ENCODE measurements around the gene PLXNA1. TPM values are rescaled to one million over a fixed set of nuclear protein-coding genes. Genes with fewer than 3 reads are reported as not detected.

The PLXNA1 gene
- total RNA-seq, 1 donor from 2014 or later, result 34.7 TPM

DNA sequence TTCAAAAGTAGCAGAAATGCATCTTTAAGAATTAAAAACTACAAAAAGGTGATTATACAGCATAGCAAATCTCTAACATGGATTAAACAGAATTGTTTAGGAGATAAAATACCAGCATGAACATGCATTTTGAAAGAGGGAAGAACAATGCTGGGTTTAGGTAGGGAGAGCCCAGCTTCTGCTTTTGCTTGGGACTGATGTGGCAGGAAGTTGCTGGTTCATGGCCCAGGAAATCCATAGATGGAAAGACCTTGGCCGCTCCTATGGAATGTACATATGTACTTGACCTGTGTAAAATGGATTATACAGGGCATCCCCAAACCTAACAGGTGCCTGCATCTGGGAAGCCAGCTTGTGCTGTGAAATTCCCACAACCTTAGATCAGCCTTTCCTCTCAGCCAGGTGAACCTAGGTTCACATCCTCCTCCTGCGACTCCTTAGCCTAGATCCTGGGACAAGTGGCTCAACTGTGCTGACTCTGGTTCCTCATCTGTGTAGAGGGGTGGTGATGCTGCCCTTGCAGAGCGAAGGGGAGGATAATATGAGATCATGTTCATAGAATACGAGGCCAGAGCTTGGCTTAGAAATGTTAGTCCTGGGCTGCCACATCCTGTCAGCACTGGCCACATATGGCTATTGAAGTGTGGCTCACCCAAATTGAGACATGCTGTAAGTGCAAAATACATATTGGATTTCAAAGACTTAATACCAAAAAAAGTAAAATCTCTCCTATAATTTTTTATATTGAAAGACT, 47.0 kb upstream of the PLXNA1 start:
- TF ChIP-seq, protein P1, sequence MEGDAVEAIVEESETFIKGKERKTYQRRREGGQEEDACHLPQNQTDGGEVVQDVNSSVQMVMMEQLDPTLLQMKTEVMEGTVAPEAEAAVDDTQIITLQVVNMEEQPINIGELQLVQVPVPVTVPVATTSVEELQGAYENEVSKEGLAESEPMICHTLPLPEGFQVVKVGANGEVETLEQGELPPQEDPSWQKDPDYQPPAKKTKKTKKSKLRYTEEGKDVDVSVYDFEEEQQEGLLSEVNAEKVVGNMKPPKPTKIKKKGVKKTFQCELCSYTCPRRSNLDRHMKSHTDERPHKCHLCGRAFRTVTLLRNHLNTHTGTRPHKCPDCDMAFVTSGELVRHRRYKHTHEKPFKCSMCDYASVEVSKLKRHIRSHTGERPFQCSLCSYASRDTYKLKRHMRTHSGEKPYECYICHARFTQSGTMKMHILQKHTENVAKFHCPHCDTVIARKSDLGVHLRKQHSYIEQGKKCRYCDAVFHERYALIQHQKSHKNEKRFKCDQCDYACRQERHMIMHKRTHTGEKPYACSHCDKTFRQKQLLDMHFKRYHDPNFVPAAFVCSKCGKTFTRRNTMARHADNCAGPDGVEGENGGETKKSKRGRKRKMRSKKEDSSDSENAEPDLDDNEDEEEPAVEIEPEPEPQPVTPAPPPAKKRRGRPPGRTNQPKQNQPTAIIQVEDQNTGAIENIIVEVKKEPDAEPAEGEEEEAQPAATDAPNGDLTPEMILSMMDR (IDR thresholded peaks at IDR 0.05), result no peak
- TF ChIP-seq EZH2 (IDR thresholded peaks at IDR 0.05), result no peak
- TF ChIP-seq EZH2phosphoT487 (IDR thresholded peaks at IDR 0.05), result no peak
- no peaks in the 10 kb centered on the region for H3K36me3 Mint-ChIP-seq

DNA sequence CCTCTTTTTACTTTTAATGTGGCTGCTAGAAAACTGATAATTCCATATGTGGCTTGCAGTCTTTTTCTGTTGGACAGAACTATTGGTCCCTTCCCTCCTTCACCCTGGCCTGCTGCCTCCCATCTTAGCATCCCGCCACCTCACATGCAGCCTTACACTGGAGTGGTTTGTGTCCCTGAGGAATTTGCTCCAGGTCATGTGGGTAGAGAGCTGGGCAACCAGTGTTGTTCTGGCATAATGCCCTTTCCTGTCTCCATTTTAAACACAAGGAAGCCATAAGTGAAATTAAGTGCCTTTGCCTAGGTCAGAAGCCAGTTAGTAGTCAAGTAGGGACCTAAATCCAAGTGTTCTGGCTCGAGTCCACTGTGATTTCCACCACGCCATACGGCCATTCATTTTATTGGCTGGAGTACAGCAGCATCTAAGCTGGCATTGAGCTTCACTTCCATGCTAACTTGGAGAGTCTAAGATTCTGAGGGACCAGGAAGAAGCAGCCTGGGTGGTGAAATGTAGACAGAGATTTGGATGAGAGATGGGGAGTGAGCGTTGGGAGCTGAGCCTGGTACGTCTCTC, 46.0 kb upstream of the PLXNA1 start:
- no peak overlapping the region for H2AFZ ChIP-seq (replicated peaks)
- H3K4me1 ChIP-seq, result peaks cover 6% of the 10 kb centered on the region
- no peak overlapping the region for H3K4me3 ChIP-seq
- H3K27ac ChIP-seq, result no peak overlapping the region
- Mint-ChIP-seq H3K9me3 (no peaks in the 10 kb centered on the region), H3K27ac (no peak overlapping the region), H3K36me3 (no peaks in the 10 kb centered on the region), H3K4me1 (peaks cover 48% of the 10 kb centered on the region), H3K4me3 (no peak overlapping the region), H3K27me3 (ENCODE audit: insufficient read depth, low read depth) (no peaks in the 10 kb centered on the region)
- H3F3A ChIP-seq (ENCODE audit: low read depth), result no peaks in the 10 kb centered on the region
- H3K27me3 ChIP-seq, result no peaks in the 10 kb centered on the region
- no peak for DNase-seq (ENCODE audit: low spot score)
- no peaks in the 10 kb centered on the region for H3K9me3 ChIP-seq (ENCODE audit: low read depth)
- H3K36me3 ChIP-seq, result no peaks in the 10 kb centered on the region
- H3K4me2 ChIP-seq, result no peak overlapping the region
- H4K20me1 ChIP-seq (ENCODE audit: low read depth), result no peaks in the 10 kb centered on the region
- H3K9ac ChIP-seq, result no peak overlapping the region
- TF ChIP-seq EZH2 (IDR thresholded peaks at IDR 0.05), result no peak
- TF ChIP-seq, protein P1 (IDR thresholded peaks at IDR 0.05), result no peak
- no peak for TF ChIP-seq EZH2phosphoT487 (IDR thresholded peaks at IDR 0.05)
- no peaks in the 10 kb centered on the region for H3K79me2 ChIP-seq (ENCODE audit: low read depth)

More for the DNA sequence above, 47.0 kb upstream of the PLXNA1 start:
- Histone ChIP-seq H3K4me1 (peaks cover 6% of the 10 kb centered on the region), H3K27ac (no peak overlapping the region), H3K4me3 (no peak overlapping the region), H3K9me3 (ENCODE audit: low read depth) (no peaks in the 10 kb centered on the region), H3K36me3 (no peaks in the 10 kb centered on the region), H2AFZ (replicated peaks) (no peak overlapping the region), H3K9ac (no peak overlapping the region), H3K79me2 (ENCODE audit: low read depth) (no peaks in the 10 kb centered on the region), H4K20me1 (ENCODE audit: low read depth) (no peaks in the 10 kb centered on the region), H3K4me2 (no peak overlapping the region), H3F3A (ENCODE audit: low read depth) (no peaks in the 10 kb centered on the region), H3K27me3 (no peaks in the 10 kb centered on the region)
- no peak for DNase-seq (ENCODE audit: low spot score)
- H3K4me3 Mint-ChIP-seq, result no peak overlapping the region
- no peaks in the 10 kb centered on the region for H3K9me3 Mint-ChIP-seq
- H3K4me1 Mint-ChIP-seq, result peaks cover 48% of the 10 kb centered on the region
- no peaks in the 10 kb centered on the region for H3K27me3 Mint-ChIP-seq (ENCODE audit: insufficient read depth, low read depth)
- peak overlapping the region; percentile 8 for H3K27ac Mint-ChIP-seq

DNA sequence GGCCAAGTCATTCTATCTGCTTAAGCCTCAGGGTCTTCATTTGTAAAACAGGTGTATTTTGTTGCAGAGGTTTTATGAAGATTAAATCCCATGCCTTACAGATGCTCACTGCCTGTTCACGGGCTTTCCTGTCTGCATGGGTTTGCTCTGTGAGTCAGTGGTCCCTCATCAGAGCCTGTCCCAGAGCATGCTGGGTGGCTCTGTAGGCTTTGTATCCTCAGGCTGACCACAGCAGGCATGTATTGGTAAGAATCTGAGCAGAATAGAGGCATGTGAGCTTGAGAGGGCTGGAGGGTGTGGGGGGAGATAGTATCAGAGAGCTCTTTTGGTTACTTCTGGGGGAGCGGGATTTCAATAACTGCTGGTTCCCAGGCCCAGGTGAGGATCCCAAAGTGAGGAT, 45.4 kb upstream of the PLXNA1 start:
- H3K79me2 ChIP-seq (ENCODE audit: low read depth), result no peaks in the 10 kb centered on the region
- DNase-seq (ENCODE audit: low spot score), result no peak
- H3K9me3 ChIP-seq (ENCODE audit: low read depth), result no peaks in the 10 kb centered on the region
- no peak overlapping the region for H3K4me3 Mint-ChIP-seq
- H3K9me3 Mint-ChIP-seq, result no peaks in the 10 kb centered on the region
- no peaks in the 10 kb centered on the region for H4K20me1 ChIP-seq (ENCODE audit: low read depth)
- H3K36me3 Mint-ChIP-seq, result no peaks in the 10 kb centered on the region
- H3K4me1 Mint-ChIP-seq, result peaks cover 43% of the 10 kb centered on the region
- no peak overlapping the region for H2AFZ ChIP-seq (replicated peaks)
- H3K27ac ChIP-seq, result no peak overlapping the region
- no peak for TF ChIP-seq EZH2 (IDR thresholded peaks at IDR 0.05)
- no peak for TF ChIP-seq EZH2phosphoT487 (IDR thresholded peaks at IDR 0.05)
- TF ChIP-seq, protein P1 (IDR thresholded peaks at IDR 0.05), result no peak
- no peak overlapping the region for H3K4me3 ChIP-seq
- H3K9ac ChIP-seq, result no peak overlapping the region
- H3F3A ChIP-seq (ENCODE audit: low read depth), result no peaks in the 10 kb centered on the region
- H3K27me3 ChIP-seq, result no peaks in the 10 kb centered on the region
- no peak overlapping the region for H3K27ac Mint-ChIP-seq
- peaks cover under 1% of the 10 kb centered on the region for H3K27me3 Mint-ChIP-seq (ENCODE audit: insufficient read depth, low read depth)
- H3K36me3 ChIP-seq, result no peaks in the 10 kb centered on the region
- peaks cover 6% of the 10 kb centered on the region for H3K4me1 ChIP-seq
- H3K4me2 ChIP-seq, result no peak overlapping the region

Data from neural progenitor cell (in vitro differentiated cells).